Measurements from ENCODE around the gene PRRC2B.

DNA sequence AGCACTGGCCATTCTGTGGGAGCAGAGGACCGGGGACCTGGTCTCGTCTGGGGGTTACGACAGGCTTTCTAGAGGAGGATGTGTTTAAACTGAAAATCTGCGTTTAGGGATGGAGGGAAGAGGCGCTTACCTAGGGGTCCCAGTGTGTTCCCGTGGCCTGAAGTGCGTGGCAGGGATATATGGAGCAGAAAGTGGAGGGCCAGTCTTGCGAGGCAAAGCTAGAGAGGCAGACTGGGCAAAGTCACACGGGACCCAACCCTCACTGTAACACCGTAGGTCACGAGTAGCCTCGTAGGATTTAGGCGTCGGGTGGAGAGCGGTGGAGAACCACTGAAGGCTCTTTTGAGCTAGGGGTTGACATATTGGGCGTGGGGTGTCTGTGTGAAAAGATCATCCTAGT, 76.1 kb downstream of the PRRC2B start:
- TF ChIP-seq, protein P1, sequence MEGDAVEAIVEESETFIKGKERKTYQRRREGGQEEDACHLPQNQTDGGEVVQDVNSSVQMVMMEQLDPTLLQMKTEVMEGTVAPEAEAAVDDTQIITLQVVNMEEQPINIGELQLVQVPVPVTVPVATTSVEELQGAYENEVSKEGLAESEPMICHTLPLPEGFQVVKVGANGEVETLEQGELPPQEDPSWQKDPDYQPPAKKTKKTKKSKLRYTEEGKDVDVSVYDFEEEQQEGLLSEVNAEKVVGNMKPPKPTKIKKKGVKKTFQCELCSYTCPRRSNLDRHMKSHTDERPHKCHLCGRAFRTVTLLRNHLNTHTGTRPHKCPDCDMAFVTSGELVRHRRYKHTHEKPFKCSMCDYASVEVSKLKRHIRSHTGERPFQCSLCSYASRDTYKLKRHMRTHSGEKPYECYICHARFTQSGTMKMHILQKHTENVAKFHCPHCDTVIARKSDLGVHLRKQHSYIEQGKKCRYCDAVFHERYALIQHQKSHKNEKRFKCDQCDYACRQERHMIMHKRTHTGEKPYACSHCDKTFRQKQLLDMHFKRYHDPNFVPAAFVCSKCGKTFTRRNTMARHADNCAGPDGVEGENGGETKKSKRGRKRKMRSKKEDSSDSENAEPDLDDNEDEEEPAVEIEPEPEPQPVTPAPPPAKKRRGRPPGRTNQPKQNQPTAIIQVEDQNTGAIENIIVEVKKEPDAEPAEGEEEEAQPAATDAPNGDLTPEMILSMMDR (IDR thresholded peaks at IDR 0.05) = no peak
- no peak for TF ChIP-seq POLR2A (IDR thresholded peaks at IDR 0.05)
